DND-41 (cell line): ENCODE results near the gene LRRC74A.

Experiments
- EZH2 ChIP-seq: IDR thresholded peaks from 3 replicates; pipeline ENCODE4 v1.6.1; 2012; ENCODE audit warnings: borderline replicate concordance, low read depth, mild to moderate bottlenecking, moderate library complexity, low read length, inconsistent platforms; ENCODE audit not compliant: severe bottlenecking
- TF ChIP-seq, protein P1 (sequence below): IDR thresholded peaks from 2 replicates; pipeline ENCODE4 v1.5.1; 2012; ENCODE audit warnings: borderline replicate concordance, low read length, moderate library complexity, mild to moderate bottlenecking; ENCODE audit not compliant: poor library complexity, severe bottlenecking; ENCODE audit errors: extremely low read depth

DNA sequence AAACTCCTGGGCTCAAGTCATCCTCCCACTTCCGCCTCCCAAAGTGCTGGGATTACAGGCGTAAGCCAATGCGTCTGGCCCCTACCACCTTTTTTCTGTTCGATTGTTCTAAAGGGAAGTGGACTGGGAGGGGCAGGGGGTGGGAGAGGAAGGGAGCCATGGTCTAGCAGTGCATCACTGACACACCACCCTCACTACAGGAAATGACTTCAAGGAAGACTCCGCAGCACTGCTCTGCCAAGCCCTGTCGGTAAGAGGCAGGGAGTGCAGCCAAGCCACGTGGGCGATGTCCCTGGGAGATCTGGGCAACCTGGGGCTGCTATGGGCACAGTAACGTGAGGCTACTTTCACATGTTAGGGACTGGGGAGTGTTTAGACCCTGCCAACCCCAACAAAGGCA is 18.0 kb downstream of the LRRC74A start:
- TF ChIP-seq, protein P1, sequence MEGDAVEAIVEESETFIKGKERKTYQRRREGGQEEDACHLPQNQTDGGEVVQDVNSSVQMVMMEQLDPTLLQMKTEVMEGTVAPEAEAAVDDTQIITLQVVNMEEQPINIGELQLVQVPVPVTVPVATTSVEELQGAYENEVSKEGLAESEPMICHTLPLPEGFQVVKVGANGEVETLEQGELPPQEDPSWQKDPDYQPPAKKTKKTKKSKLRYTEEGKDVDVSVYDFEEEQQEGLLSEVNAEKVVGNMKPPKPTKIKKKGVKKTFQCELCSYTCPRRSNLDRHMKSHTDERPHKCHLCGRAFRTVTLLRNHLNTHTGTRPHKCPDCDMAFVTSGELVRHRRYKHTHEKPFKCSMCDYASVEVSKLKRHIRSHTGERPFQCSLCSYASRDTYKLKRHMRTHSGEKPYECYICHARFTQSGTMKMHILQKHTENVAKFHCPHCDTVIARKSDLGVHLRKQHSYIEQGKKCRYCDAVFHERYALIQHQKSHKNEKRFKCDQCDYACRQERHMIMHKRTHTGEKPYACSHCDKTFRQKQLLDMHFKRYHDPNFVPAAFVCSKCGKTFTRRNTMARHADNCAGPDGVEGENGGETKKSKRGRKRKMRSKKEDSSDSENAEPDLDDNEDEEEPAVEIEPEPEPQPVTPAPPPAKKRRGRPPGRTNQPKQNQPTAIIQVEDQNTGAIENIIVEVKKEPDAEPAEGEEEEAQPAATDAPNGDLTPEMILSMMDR, result peak; percentile 33
- TF ChIP-seq EZH2, result no peak
